DMS114 treated with DMSO at 0.1 percent for 48 hours (cell line): Measurements from ENCODE around the gene COL9A3.

ENCODE experiments used
- DNase-seq: peaks from one replicate; lab custom pipeline; 2025; ENCODE audit not compliant: unreplicated experiment; lab: John Stamatoyannopoulos, UW

COL9A3 gene

DNA sequence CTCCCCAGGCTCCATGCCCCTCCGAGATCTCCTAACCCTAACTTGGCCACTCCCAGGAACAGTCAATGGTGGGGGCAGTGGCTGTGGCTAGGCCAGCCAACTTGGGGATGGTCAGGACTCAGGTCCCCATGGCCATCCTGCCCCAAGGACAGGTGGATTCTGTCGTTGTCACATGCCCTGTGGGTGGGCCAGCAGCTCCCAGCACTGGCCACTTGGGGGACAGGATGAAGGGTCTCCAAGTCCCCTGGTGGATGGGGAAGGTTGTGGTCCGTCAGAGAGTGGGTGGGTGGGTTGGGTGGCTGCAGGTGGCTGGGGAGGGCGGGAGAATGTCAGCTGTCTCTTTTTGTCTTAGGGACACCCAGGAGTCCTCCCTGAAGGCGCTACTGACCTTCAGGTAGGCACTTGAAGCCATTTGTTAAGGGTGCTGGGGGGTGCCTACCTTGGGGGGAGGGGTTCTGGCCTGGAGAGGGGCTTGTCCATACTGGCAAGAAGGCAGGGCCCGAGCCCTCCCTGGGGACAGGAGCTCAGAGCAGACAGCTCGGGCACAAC lies 5.5 kb downstream of the COL9A3 start:
- DNase-seq: no peak

DNA sequence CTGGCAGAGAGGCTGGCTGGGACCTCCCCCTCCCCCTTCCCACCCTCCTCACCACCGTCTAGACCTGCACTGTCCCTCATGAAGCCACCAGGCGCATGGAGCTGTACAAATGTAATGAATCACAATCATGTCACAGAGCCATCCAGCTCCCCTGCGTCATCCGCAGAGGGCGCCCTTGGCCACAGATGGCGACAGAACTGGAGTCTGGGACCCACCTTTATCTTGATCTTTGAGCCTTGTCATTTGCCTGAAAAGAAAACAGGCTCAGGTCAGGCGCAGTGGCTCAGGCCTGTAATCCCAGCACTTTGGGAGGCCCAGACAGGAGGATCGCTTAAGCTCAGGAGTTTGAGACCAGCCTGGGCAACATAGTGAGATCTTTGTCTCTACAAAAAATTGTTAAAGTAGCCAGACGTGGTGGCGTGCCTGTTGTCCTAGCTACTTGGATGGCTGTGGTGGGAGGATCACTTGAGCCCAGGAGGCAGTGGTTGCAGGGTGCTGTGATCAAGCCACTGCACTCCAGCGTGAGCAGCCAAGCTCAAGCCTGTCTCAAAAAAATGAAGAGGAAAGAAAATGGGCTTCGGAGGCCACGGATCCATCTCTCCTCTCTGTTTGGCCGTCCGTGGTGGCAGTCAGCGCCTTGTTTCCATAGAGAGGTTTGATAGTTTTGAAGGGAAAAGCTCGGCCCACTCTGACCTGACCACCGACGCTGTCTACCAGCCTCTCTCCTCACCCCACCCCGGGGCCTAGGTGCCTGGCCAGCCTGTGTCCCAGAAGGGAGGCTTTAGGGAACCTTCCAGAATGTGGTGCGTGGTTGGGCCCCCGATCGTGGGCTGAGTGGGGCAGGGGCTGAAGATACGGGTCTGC lies 6.2 kb downstream of the COL9A3 start:
- no peak for DNase-seq

DNA sequence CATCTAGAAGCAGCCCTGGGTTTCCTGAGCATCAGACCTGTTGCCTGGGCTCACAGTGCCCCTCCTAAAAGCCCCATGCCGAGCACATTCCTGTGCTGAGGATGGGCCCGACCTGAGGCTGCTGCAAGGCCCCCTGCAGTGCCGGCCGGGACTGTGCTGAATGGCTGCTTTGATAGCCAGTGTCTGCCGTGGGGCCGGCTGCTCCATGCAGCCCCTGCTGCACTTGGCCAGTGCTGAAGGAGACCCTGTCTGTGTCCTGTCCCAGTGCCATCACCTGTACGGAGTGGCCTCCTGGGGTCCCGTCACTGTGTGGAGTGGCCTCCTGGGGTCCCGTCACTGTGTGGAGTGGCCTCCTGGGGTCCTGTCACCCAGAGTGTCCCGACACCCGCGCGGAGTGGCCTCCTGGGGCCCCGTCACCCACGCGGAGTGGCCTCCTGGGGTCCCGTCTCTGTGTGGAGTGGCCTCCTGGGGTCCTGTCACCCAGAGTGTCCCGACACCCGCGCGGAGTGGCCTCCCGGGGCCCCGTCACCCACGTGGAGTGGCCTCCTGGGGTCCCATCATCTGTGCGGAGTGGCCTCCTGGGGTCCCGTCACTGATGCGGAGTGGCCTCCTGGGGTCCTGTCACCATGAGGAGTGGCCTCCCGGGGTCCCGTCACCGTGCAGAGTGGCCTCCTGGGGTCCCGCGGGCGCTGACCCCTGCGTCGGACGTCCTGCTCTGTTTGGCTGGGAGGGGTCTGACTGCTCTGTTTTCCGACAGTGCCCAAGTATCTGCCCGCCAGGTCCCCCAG lies 7.0 kb downstream of the COL9A3 start:
- DNase-seq: no peak

DNA sequence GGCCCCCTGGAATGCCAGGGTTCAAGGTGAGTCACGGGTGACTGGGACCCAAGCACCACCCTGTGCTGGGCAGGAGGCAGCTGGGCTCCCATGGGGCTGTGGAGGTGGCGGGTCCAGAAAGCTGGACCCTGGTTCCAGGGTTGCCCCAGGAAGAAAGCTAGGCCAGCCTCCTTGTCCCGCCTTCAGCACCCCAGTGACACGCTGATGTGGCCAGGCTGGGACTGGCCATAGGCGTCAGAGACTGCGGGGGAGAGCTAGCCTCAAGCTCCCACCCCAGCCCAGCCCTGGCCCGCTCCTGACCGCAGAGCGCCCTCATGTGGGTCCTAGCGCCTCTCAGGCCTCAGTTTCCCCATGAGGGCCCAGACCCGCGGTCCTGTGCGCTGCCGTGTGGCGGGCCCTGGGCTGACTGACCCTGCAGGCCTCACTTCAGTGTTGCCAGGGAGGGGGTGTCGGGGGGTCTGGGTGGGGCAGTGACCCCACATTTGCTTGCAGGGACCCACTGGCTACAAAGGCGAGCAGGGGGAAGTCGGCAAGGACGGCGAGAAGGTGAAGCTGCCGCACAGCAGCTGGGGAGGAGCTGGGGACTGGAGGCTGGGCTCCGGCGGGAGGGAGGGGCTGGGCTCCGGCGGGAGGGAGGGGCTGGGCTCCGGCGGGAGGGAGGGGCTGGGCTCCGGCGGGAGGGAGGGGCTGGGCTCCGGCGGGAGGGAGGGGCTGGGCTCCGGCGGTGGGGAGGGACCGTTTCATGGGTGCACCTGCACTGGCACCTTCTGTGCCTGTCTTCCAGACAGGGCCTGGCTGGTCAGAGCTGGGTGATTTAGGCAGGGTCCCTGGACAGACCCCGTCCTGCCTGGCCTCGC lies 7.9 kb downstream of the COL9A3 start:
- DNase-seq: no peak

DNA sequence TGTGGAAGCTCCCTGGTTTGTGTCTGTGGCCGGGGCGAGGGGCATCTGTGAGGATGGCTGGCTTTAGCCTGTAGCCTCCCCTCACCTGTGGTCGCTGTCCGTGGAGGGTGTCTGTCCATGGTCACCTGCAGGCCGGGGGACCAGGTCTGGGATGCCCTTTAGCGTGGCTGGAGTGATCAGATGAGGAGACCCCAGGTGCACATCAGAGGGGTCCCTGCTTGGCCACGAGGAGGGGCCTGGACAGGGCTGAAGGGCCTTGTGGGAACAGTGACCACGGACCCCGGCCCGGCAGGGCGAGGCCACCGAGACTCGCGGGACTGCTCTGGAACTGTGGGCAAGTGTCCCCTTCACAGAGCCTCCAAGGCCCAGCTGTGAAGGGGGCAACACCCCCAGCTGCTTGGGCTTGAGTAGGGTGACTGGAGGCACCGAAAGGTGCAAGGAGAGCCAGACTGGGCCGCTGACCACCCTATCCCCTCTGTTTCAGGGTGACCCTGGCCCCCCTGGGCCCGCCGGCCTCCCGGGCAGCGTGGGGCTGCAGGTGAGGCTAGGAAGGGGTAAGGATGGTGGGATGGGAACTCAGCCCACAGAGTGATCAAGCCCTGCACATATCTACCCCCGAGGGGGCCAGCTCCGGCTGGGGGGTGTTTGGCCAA lies 8.6 kb downstream of the COL9A3 start:
- no peak for DNase-seq

DNA sequence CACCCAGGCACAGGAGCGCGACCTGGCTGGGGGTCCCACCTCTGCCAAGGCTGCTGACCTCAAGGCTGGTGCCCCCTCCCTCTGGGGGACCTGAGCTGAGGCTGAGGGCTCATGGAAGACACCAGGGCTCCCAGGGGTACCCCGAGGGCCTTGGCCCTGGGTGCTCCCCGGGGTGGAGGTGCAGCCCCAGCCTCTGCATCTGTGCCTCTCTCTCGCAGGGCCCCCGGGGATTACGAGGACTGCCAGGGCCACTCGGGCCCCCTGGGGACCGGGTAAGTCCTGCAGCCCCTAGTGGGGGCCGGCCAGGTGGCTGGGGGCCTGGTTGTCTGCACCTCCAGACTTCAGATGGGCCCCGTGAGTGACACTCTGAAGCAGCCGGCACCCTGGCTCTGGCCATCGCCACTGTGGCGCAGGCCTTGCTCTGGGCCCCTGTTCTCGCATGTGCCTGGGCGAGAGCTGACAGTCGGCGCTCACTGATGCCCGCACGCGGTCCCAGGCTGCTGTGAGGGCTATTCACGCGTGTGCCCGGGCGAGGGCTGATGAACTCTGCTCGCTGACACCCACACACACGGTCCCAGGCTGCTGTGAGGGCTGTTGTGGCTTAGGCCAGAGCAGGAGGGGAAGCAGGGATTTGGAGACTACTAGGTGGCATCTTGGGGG lies 9.3 kb downstream of the COL9A3 start:
- DNase-seq: no peak

DNA sequence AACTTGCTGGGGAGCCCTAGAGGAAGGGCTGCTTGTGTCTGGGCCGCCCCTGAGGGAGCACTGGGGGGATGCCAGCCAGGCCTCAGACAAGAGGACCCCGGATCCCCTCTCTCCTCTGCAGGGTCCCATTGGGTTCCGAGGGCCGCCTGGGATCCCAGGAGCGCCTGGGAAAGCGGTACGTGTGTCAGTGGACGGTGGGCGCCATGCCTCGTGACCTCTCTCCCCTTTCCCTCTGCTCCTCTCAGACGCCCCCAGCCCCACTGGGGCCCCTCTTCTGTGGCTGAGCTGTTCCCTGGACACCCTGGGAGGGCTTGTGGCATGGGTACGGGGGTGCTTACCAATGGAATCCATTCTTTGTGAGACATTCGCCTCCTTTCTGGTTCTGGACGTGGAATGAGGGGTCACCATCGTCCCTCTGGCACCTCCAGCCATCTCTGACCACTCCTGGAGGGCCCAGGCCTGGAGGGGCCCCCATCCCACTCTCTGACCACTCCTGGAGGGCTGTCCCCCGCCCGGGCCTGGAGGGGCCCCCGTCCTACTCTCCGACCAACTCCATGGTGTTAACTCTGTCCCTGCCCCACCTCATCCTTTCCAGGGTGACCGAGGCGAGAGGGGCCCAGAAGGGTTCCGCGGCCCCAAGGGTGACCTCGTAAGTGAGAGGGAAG lies 9.9 kb downstream of the COL9A3 start:
- DNase-seq: no peak

DNA sequence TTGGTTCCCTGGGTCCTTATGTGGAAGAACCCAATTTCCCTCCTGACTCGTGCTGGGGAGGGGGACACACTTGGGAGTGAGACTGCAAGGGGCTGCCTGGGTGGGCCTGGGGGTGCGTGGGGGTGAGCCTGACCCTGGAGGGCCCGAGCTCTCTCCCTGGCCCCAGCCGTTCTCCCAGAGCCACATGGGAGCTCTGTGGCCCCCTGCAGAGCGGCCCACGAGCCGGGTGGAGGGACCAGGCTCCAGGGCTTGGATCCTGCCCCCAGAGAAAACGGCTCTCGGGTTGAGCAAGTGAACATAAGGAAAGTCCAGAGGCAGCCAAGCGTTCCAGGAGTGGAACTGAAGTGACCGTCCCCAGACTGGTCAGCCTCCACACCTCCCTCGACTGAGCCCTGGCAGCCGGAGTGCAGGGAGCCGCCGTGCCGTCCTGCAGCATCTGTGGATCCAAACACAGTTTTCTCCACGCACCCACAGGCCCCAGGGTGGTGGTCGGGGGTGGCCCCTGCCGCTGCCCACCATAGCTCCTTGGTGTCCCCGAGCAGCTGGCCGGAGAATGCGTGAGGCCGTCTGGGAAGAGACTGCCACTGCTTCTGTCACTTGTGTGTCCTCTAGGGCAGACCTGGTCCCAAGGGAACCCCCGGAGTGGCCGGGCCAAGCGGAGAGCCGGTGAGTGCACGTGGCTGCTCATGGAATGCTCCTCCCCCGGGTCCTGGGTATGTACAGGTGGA lies 10.6 kb downstream of the COL9A3 start:
- no peak for DNase-seq

DNA sequence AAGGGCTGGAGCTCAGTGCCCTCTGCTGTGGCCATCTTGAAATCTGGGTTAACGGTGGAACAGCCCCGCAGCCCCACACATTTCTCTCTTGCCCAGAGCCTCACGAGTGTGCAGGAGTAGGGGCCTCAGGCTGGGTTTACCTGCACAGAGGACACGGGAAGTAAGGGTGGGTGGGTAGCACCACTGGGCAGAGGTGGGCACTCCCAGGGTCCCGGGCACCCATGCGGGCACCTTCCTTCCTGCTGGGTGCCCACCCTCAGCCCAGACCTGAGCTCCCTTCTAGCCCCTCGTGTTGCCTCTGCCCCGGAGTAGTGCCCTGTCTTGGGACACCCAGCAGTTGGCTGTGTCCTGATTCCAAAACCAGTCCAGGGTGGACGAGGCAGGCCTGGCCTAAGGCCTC lies 11.2 kb downstream of the COL9A3 start:
- no peak for DNase-seq

DNA sequence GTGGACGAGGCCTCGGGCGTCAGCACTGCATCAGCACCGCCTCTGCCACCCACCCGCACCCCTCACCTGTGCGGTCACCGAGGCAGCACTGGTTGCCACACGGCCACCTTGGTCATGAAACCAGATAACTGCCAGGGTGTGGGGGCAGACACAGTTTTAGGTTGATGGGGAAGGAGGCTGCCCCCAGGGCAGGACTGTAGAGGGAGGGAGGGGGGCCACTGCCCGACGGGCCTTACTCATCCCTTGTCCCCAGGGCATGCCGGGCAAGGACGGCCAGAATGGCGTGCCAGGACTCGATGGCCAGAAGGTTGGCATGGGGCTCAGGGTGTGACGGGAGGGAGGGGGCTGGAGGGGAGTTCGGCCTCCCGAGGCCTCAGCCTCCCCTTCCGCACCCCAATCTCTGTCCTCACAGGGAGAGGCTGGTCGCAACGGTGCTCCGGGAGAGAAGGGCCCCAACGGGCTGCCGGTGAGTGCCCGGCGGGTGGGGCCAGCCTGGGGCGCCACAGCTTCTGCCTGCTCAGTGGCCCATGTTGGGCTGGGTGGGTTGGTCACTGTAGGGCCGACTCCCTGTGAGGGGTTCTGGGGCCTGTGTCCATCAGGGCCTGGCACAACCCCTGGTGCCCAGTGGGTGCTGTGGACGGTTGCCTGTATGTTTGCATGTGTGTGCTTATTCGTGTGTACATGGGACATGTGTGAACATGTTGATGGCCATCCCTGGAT lies 11.8 kb downstream of the COL9A3 start:
- DNase-seq: no peak

DNA sequence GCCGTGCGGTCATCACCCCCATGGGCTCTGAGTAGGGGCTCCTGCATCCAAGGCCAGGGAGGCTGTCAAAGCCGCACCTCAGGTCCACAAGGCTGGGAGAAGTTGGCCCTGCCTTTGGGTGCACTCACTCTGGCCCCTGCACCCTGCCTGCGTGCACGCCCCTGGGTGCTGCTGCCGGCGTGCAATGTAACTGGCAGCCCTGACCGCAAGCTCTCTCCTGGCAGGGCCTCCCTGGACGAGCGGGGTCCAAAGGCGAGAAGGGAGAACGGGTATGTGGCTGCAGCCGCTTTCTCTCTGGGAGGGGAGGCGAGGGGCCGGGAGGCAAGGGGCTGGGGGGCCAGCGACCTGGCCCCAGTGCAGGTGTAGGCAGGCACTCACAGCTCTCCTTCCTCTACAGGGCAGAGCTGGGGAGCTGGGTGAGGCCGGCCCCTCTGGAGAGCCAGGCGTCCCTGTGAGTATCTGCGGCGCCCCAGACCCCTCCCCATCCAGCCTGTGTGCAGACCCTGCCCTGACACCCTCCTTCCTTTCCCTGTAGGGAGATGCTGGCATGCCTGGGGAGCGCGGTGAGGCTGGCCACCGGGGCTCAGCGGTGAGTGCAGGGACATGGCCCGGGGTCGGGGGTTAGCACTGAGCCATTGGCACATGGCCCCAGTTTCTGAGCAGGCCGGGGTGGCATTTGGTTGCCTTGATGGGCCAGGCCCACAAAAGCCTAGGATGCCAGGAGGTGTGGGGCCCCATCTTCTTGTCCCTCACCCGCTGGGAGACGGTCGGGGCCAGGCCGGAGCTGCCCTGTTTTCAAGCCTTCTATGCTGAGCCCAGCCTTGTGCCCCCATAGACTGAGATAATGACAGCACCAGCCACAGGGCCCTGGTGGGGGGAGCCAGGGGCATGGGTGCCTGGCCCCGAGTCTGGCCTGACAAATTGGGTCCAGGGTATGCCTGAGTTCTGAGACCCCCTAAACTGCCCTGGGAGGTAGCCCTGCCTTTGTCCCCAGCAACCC lies 12.7 kb downstream of the COL9A3 start:
- DNase-seq: no peak

DNA sequence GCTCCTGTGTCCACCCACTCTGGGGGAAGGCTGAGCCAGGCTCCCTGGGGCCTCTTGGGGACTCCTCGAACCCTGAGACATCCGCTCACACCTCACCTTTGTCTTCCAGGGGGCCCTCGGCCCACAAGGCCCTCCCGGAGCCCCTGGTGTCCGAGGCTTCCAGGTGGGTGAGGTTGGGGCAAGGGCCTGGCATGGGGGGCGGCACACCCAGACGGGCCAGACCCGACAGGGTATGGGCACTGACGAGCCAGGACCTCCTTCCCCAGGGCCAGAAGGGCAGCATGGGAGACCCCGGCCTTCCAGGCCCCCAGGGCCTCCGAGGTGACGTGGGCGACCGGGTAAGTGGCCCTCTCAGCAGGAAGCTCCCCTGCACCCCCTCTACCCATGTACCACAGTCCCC lies 13.4 kb downstream of the COL9A3 start:
- DNase-seq: no peak

DNA sequence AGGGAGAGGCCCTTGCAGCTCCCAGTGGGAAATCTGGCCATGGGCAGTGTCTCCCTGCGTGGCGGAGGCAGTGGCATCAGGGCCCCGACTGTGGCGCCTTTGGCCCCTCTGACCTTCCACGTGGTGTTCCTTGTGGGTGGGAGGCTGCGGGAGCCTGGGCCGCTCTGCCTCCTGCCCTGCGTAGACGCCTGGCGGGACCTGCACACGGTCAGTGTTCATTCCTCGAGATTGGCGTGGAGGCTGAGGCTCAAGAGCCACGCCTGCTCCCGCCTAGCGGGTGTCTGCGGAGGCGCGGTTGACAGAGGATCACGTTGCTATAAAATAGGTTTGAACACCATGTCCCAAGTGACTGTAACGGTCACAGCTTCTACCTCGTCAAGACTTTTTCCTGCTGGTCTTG lies 14.0 kb downstream of the COL9A3 start:
- DNase-seq: no peak

DNA sequence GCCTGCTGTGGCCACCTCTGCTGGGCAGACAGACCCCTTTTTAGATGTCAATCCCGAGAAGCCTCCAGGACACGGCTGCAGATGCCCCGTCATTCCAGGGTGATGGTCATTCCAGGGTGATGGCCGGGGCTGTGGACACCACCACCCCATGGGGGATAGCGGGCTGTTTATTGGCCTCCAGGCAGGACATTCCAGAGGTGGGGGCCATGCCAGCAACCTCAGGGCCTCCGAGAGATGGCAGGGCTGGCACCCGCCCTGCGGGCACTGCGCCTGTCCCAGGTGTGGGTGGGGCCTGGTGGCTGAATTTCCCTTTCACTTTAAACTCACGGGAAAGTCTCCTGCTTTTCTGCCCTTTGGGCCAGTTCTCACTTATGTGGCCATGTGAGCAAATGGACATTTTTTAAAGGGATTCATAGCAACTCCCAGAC lies 14.5 kb downstream of the COL9A3 start:
- no peak for DNase-seq

DNA sequence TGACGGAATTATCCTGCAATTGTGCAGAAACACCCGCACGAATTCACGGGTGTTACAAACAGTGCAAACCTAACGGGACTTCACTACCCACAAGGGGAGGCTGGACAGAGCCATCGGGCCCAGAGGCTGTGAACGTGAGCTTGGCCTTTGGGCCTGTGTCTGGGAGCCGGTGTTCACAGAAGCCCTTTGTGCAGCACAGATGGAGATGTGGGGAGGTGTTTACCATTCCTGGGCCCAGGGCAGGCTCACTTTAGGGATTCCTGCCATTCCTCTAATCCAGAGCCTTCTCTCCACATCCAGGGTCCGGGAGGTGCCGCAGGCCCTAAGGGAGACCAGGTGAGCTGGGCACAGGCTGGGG lies 15.0 kb downstream of the COL9A3 start:
- no peak for DNase-seq

DNA sequence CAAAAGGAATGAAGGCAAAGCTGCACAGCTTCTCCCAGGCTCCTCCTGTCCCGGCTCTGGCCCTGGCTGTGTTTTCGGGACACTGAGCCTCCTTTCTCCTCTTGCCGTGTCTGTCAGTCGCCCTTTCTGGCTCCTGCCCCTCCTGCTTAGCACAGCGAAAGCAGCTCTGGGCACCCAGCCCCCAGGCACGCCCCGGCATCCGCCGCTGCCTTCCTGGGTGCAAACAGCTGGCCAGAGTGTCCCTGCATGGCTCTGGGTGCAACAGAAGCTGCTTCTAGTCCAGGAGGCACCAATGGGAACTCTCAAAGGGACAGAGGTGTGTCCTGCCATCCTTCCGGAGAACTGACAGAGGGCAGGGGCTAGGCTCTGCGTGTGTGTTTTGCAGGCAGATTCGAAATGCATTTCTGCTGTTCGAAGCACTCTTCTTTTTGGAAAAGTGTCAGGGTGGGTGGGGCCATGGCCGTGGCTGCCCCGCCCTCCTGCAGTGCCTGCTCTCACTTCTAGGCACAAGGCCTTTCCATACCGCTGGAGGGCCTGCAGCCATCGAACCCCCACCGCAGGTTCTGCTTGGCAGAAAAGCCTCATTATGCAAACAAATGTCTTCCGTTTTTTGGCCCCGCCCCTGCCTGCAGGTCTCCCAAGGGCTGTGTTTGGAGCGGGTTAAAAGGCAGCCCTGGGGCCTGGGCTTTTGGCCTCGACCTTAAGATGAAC lies 15.5 kb downstream of the COL9A3 start:
- DNase-seq: no peak
